IMR-90 (cell line): ENCODE measurements around the gene SMTN. TPM values are rescaled to one million over a fixed set of nuclear protein-coding genes. Genes with fewer than 3 reads are reported as not detected.

Source experiments
- ATAC-seq: fragments of 200-7000 bp; cut with Tn5 transposase; 2 replicates; pipeline ENCODE4 v1.9.1; 2020; ENCODE audit warnings: low read depth, mild to moderate bottlenecking, moderate library complexity
- BruUV-seq: library from RNA; stranded (reverse); fragments of 400-500 nt; replicated peaks from 2 replicates; lab custom pipeline; 2021; lab: Mats Ljungman, UMichigan
- CTCF ChIA-PET: fragments of 300-600 bp; formaldehyde crosslinking; extraction: SDS; loops from one replicate; lab custom pipeline; 2021; ENCODE audit warnings: antibody characterized with exemption; lab: Yijun Ruan, JAX
- POLR2A ChIA-PET: fragments of 300-600 bp; sonication (Branson Sonifier 250); formaldehyde crosslinking; loops from one replicate; lab custom pipeline; 2022; ENCODE audit warnings: antibody characterized with exemption; ENCODE audit not compliant: unreplicated experiment; lab: Charles Lee
- DNase-seq: peaks from one replicate; pipeline ENCODE4 v3.0.0; 2013
- H2AFZ ChIP-seq: replicated peaks from 2 replicates; pipeline ENCODE3; 2013; ENCODE audit warnings: low read length, mild to moderate bottlenecking; ENCODE audit not compliant: poor library complexity
- H2AK5ac ChIP-seq: 2 replicates; pipeline ENCODE4 v1.6.1; 2013; ENCODE audit warnings: low read depth, low read length, inconsistent platforms
- H2AK9ac ChIP-seq: replicated peaks from 2 replicates; pipeline ENCODE3; 2013; ENCODE audit warnings: mild to moderate bottlenecking, low read depth, low read length, moderate library complexity; ENCODE audit not compliant: poor library complexity
- H2BK120ac ChIP-seq: 2 replicates; pipeline ENCODE4 v1.6.1; 2013; ENCODE audit warnings: low read depth, low read length, inconsistent platforms
- H2BK15ac ChIP-seq: 3 replicates; pipeline ENCODE4 v1.6.1; 2013; ENCODE audit warnings: low read depth, low read length, inconsistent platforms
- H2BK20ac ChIP-seq: 2 replicates; pipeline ENCODE4 v1.6.1; 2013; ENCODE audit warnings: low read depth, mild to moderate bottlenecking, inconsistent platforms, low read length, moderate library complexity
- H2BK5ac ChIP-seq: 2 replicates; pipeline ENCODE4 v1.6.1; 2013; ENCODE audit warnings: mild to moderate bottlenecking, low read depth, low read length, inconsistent platforms; ENCODE audit not compliant: poor library complexity, severe bottlenecking
- H3K14ac ChIP-seq: replicated peaks from 2 replicates; pipeline ENCODE4 v1.6.1; 2013; ENCODE audit warnings: low read depth, low read length, inconsistent platforms
- H3K18ac ChIP-seq: 2 replicates; pipeline ENCODE4 v1.6.1; 2013; ENCODE audit warnings: low read depth, low read length, control low read depth
- H3K23ac ChIP-seq: 2 replicates; pipeline ENCODE4 v1.6.1; 2013; ENCODE audit warnings: low read depth, low read length, inconsistent platforms
- H3K27ac ChIP-seq: 2 replicates; pipeline ENCODE4 v1.5.1; 2013; ENCODE audit warnings: mild to moderate bottlenecking, control low read depth, low read length; ENCODE audit not compliant: insufficient read depth
- H3K27me3 ChIP-seq: 2 replicates; pipeline ENCODE4 v1.6.1; 2013; ENCODE audit warnings: low read length; ENCODE audit not compliant: control insufficient read depth, insufficient read depth
- H3K36me3 ChIP-seq: 2 replicates; pipeline ENCODE4 v1.6.1; 2013; ENCODE audit warnings: low read length, mixed read lengths; ENCODE audit not compliant: control insufficient read depth, insufficient read depth
- H3K4ac ChIP-seq: 2 replicates; pipeline ENCODE4 v1.6.1; 2013; ENCODE audit warnings: low read depth, low read length, inconsistent platforms
- H3K4me1 ChIP-seq: 2 replicates; pipeline ENCODE4 v1.6.1; 2013; ENCODE audit warnings: low read length, mixed read lengths; ENCODE audit not compliant: control insufficient read depth, insufficient read depth
- H3K4me2 ChIP-seq: 2 replicates; pipeline ENCODE4 v1.6.1; 2013; ENCODE audit warnings: low read depth, mild to moderate bottlenecking, control low read depth, low read length, moderate library complexity
- H3K4me3 ChIP-seq: 2 replicates; pipeline ENCODE4 v1.5.1; 2013; ENCODE audit warnings: low read depth, mild to moderate bottlenecking, control low read depth, low read length, moderate library complexity; ENCODE audit not compliant: insufficient read depth
- H3K56ac ChIP-seq: 2 replicates; pipeline ENCODE4 v1.6.1; 2013; ENCODE audit warnings: low read length, inconsistent platforms; ENCODE audit not compliant: insufficient read depth; ENCODE audit errors: extremely low read depth
- H3K79me1 ChIP-seq, 2 experiments: 2 replicates each; pipeline ENCODE4 v1.6.1; 2013; ENCODE audit warnings: low read length in 2 of 2, inconsistent platforms in 1 of 2, low read depth in 1 of 2
- H3K9ac ChIP-seq: 2 replicates; pipeline ENCODE4 v1.6.1; 2013; ENCODE audit warnings: low read depth, low read length, control low read depth
- H3K9me1 ChIP-seq: 2 replicates; pipeline ENCODE4 v1.6.1; 2013; ENCODE audit warnings: low read length, inconsistent platforms; ENCODE audit not compliant: insufficient read depth
- H3K9me3 ChIP-seq: 2 replicates; pipeline ENCODE4 v1.6.1; 2013; ENCODE audit warnings: low read length; ENCODE audit not compliant: control insufficient read depth, insufficient read depth
- H4K20me1 ChIP-seq: 2 replicates; pipeline ENCODE4 v1.6.1; 2013; ENCODE audit warnings: low read length, inconsistent platforms; ENCODE audit not compliant: insufficient read depth
- H4K5ac ChIP-seq: 2 replicates; pipeline ENCODE4 v1.6.1; 2013; ENCODE audit warnings: mild to moderate bottlenecking, low read depth, low read length, control low read depth
- H4K8ac ChIP-seq, 2 experiments: 2 replicates each; pipeline ENCODE4 v1.6.1; 2013; ENCODE audit warnings: low read depth in 2 of 2, low read length in 2 of 2, control low read depth in 1 of 2, inconsistent platforms in 1 of 2
- H4K91ac ChIP-seq: 2 replicates; pipeline ENCODE4 v1.6.1; 2013; ENCODE audit warnings: low read depth, low read length, inconsistent platforms; ENCODE audit not compliant: insufficient read depth
- CEBPB ChIP-seq: IDR thresholded peaks from 2 replicates; pipeline ENCODE4 v1.6.1; 2012; ENCODE audit warnings: low read depth, low read length, improper control_type of control experiment
- CTCF ChIP-seq: conservative IDR thresholded peaks from 2 replicates; pipeline ENCODE4 v1.5.1; 2012; ENCODE audit warnings: mild to moderate bottlenecking, low read depth, low read length, improper control_type of control experiment
- WGBS, 2 experiments: methylation state at CpG; one replicate each; pipeline versions ENCODE4 v1.1.5 to v1.1.7; 2013; ENCODE audit warnings: missing lambda C conversion rate in 2 of 2; ENCODE audit not compliant: insufficient read length in 1 of 2; ENCODE audit errors: extremely low coverage in 2 of 2; 5-methylcytosine and 5-hydroxymethylcytosine counted together
- dilution Hi-C: fragments of 300-500 bp; cut with HindIII; formaldehyde crosslinking; loops from one replicate; pipeline ENCODE4 v1.14.3; 2018; ENCODE audit warnings: low sequenced_read_pairs; ENCODE audit not compliant: unreplicated experiment
- in situ Hi-C: fragments of 300-500 bp; cut with MboI; formaldehyde crosslinking; loops from 3 replicates; pipeline ENCODE4 v1.14.3; 2019; ENCODE audit warnings: low sequenced_read_pairs, inconsistent platforms, mixed read lengths
- intact Hi-C: fragments of 100-400 bp; cut with micrococcal nuclease; formaldehyde crosslinking; loops from 2 replicates; pipeline ENCODE4 v1.10.0; 2022
- polyA plus RNA-seq, 3 experiments: library from polyadenylated mRNA; depleted of rRNA; stranded (reverse); fragments of >200 nt; gene quantifications; 2 replicates each; pipeline ENCODE4 v1.2.3, GENCODE V29; 2012; ENCODE audit warnings: low replicate concordance in 1 of 3
- total RNA-seq: library from RNA; depleted of rRNA; stranded (reverse); fragments of >200 nt; gene quantifications from 2 replicates; pipeline ENCODE4 v1.2.3, GENCODE V29; 2012

The SMTN gene
- total and polyA plus RNA-seq, 2 of the 4 experiments (the other 2 are of a cell fraction): 53.6 to 63.7 TPM

- no peak overlapping the region for H2AFZ ChIP-seq
- no peak overlapping the region for H2BK20ac ChIP-seq
- dilution Hi-C loops: no loop called here
- 100% methylated on average over 4 of the region's 7 CpGs; no CpG with 5 or more reads in 1 of the 2 experiments for WGBS, 2 experiments
- in situ Hi-C loops: no loop called here
- H3K4me2 ChIP-seq: no peak overlapping the region
- no peak overlapping the region for H3K9ac ChIP-seq
- H3K56ac ChIP-seq: no peak overlapping the region
- H4K20me1 ChIP-seq: peaks cover 7% of the 10 kb centered on the region; the same call in 1 of the 2 replicates
- H3K9me1 ChIP-seq: peaks cover 7% of the 10 kb centered on the region; the same call in 1 of the 2 replicates
- DNase-seq (no peak), ATAC-seq (no peak)
- H4K8ac ChIP-seq: no peak overlapping the region
- no peak overlapping the region for H3K4me3 ChIP-seq
- H2BK5ac ChIP-seq: no peak overlapping the region
- H3K36me3 ChIP-seq: peaks cover 84% of the 10 kb centered on the region
- intact Hi-C loops: no loop called here
- no peak overlapping the region for H2BK120ac ChIP-seq
- POLR2A ChIA-PET: no interaction called here
- no TSS peak for BruUV-seq
- no peak overlapping the region for H2AK9ac ChIP-seq
- no peak overlapping the region for H3K23ac ChIP-seq
- TF ChIP-seq CTCF (no peak), CEBPB (no peak)
- H3K27ac ChIP-seq: no peak overlapping the region
- no peak overlapping the region for H2AK5ac ChIP-seq
- H3K79me1 ChIP-seq: peaks cover 22 to 49% of the 10 kb centered on the region in 2 experiments
- H3K18ac ChIP-seq: no peak overlapping the region
- no peak overlapping the region for H3K4ac ChIP-seq
- H3K27me3 ChIP-seq: no peaks in the 10 kb centered on the region
- H3K4me1 ChIP-seq: peaks cover 12% of the 10 kb centered on the region
- CTCF ChIA-PET: no interaction called here
- no peak overlapping the region for H3K14ac ChIP-seq
- no peak overlapping the region for H4K5ac ChIP-seq
- H3K9me3 ChIP-seq: no peaks in the 10 kb centered on the region
- H4K91ac ChIP-seq: no peak overlapping the region
- no peak overlapping the region for H2BK15ac ChIP-seq
Observed at GRCh38 chr22:31094741-31095140, 13.6 kb downstream of the SMTN start.
